ENCODE results near the gene PLEKHM2.
"Not testable (repeated sequence)": the region's sequence is repeated elsewhere in the genome, so short reads cannot be mapped to it uniquely, and the experiment has no call there.

The PLEKHM2 gene

GRCh38 chr1:15678578-15678977, 5.5 kb upstream of the PLEKHM2 start:
- no peak for DNase-seq

GRCh38 chr1:15680131-15680530, 4.0 kb upstream of the PLEKHM2 start:
- DNase-seq = no peak

GRCh38 chr1:15680561-15681348, 3.4 kb upstream of the PLEKHM2 start:
- peak in 1 of 2 donors; percentile 14 for DNase-seq

- no peak for DNase-seq
Observed at GRCh38 chr1:15681349-15682292, 2.5 kb upstream of the PLEKHM2 start.

- no peak for DNase-seq
Observed at GRCh38 chr1:15682936-15683341, 1.2 kb upstream of the PLEKHM2 start.

GRCh38 chr1:15683345-15684039, 628 bp upstream of the PLEKHM2 start:
- no peak for DNase-seq

- peak; percentile 49 to 50 for DNase-seq
Observed at GRCh38 chr1:15684468-15685291, 560 bp downstream of the PLEKHM2 start.

- DNase-seq = no peak
Observed at GRCh38 chr1:15685820-15686219, 1.7 kb downstream of the PLEKHM2 start.

GRCh38 chr1:15687446-15687845, 3.3 kb downstream of the PLEKHM2 start:
- DNase-seq = no peak

- no peak for DNase-seq
Observed at GRCh38 chr1:15690317-15690716, 6.2 kb downstream of the PLEKHM2 start.

GRCh38 chr1:15691434-15692032, 7.4 kb downstream of the PLEKHM2 start:
- DNase-seq = no peak

GRCh38 chr1:15692121-15692682, 8.1 kb downstream of the PLEKHM2 start:
- no peak for DNase-seq

- DNase-seq = no peak
Observed at GRCh38 chr1:15693371-15693770, 9.3 kb downstream of the PLEKHM2 start.

- DNase-seq = peak; percentile 20 to 25
Observed at GRCh38 chr1:15696956-15697521, 12.9 kb downstream of the PLEKHM2 start.

GRCh38 chr1:15698201-15698600, 14.1 kb downstream of the PLEKHM2 start:
- DNase-seq = no peak

- not testable (repeated sequence) for DNase-seq
Observed at GRCh38 chr1:15699321-15699720, 15.2 kb downstream of the PLEKHM2 start.

GRCh38 chr1:15700508-15700907, 16.4 kb downstream of the PLEKHM2 start:
- no peak for DNase-seq

GRCh38 chr1:15701784-15702183, 17.7 kb downstream of the PLEKHM2 start:
- no peak for DNase-seq

GRCh38 chr1:15702722-15703550, 18.8 kb downstream of the PLEKHM2 start:
- no peak for DNase-seq

- no peak for DNase-seq
Observed at GRCh38 chr1:15703562-15703961, 19.4 kb downstream of the PLEKHM2 start.

All from stimulated activated CD4-positive, alpha-beta T cell treated with anti-CD3 and anti-CD28 coated beads, Interleukin-2, amount 100 ng/mL, for 24 hours (primary cell).